Measurements from ENCODE around the gene OR5D13.

OR5D13 gene

GRCh38 chr11:55773138-55773537 is at the start of gene OR5D13:
Gene OR5D13 (plus strand): TSS chr11:55773438. CDS start chr11:55773438, 0 bp downstream.
- DNase-seq = no peak

GRCh38 chr11:55726715-55727324 is 46.4 kb upstream of the OR5D13 start:
- DNase-seq = no peak

- DNase-seq = no peak
Observed at GRCh38 chr11:55732936-55733335, 40.3 kb upstream of the OR5D13 start.

GRCh38 chr11:55791606-55792005 is 18.4 kb downstream of the OR5D13 start:
- no peak for DNase-seq

GRCh38 chr11:55793321-55793720 is 20.1 kb downstream of the OR5D13 start:
- no peak for DNase-seq

- DNase-seq = no peak
Observed at GRCh38 chr11:55795256-55795655, 22.0 kb downstream of the OR5D13 start, which contains the start of gene OR5D14. Gene OR5D14 (plus strand): TSS chr11:55795556. CDS start chr11:55795556, 0 bp downstream.

GRCh38 chr11:55806248-55806647 is 33.0 kb downstream of the OR5D13 start:
- no peak for DNase-seq

- no peak for DNase-seq
Observed at GRCh38 chr11:55811067-55811466, 37.8 kb downstream of the OR5D13 start, which contains the start of gene OR5L1. Gene OR5L1 (plus strand): TSS chr11:55811367. CDS start chr11:55811467, 100 bp downstream.

- DNase-seq = no peak
Observed at GRCh38 chr11:55819330-55819729, 46.1 kb downstream of the OR5D13 start, which contains the start of gene OR5D18. Gene OR5D18 (plus strand): TSS chr11:55819630. CDS start chr11:55819630, 0 bp downstream.
